Left renal cortex interstitium (tissue), 4 donors: ENCODE results near the gene CAST. TPM values are rescaled to one million over a fixed set of nuclear protein-coding genes. Genes with fewer than 3 reads are reported as not detected.
"Not testable (repeated sequence)": the region's sequence is repeated elsewhere in the genome, so short reads cannot be mapped to it uniquely, and the experiment has no call there.

Experiments
- DNase-seq, 4 donors: peaks; one replicate each; pipeline ENCODE4 v3.0.0-alpha.2; 2013; ENCODE audit warnings: low read depth in 4 of 4, low spot score in 2 of 4, missing footprints in 1 of 4
- polyA plus RNA-seq, 4 donors: library from polyadenylated mRNA; unstranded; fragments of 120-200 nt; gene quantifications; one replicate each; pipeline ENCODE4 v1.2.1, GENCODE V29; 2013; ENCODE audit not compliant: insufficient read length in 4 of 4

Gene CAST, protein sequence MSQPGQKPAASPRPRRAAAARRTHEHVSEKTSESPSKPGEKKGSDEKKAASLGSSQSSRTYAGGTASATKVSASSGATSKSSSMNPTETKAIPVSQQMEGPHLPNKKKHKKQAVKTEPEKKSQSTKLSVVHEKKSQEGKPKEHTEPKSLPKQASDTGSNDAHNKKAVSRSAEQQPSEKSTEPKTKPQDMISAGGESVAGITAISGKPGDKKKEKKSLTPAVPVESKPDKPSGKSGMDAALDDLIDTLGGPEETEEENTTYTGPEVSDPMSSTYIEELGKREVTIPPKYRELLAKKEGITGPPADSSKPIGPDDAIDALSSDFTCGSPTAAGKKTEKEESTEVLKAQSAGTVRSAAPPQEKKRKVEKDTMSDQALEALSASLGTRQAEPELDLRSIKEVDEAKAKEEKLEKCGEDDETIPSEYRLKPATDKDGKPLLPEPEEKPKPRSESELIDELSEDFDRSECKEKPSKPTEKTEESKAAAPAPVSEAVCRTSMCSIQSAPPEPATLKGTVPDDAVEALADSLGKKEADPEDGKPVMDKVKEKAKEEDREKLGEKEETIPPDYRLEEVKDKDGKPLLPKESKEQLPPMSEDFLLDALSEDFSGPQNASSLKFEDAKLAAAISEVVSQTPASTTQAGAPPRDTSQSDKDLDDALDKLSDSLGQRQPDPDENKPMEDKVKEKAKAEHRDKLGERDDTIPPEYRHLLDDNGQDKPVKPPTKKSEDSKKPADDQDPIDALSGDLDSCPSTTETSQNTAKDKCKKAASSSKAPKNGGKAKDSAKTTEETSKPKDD
- polyA plus RNA-seq: 100 to 1,000 TPM; 137 to 166 (median 145) TPM

DNA sequence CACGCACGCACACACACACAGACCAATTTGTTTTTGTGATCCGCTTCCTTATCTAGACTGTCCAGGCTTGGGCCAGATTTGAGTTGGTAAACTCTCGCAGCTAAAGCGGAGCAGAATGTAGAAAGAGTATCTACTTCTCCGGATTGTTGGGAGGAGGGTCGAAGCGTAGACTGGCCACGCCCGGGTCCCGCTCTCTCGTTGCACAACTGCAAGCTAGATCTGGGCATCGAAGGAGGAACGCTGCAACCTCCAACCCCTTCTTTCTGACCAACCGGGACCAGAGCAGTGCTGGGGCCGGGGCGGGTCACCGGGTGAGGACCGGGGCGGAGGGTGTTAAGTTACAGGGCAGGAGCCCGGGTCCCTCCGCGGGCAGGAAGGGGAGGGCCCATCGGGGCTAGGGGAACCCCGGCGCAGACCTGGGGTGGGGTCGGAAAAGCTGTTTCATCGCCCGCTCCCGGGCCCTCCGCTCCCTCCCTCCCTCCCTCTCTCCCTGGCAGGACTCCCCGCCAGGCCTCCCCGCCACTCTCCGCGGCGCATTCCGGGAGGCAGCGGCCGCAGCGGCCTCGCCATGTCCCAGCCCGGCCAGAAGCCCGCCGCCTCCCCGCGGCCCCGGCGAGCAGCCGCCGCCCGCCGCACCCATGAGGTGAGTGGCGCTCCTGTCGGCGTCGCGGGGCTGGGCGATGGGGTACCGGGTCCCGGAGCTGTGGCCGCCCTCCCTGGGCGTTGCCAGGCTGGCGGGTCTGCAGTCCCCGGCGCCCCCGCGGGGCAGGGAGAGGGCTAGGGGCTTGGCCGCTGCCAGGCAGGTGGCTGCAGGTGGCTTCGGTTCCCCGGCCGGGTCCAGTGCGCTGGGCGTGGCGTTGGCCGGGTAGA, at the start of gene CAST:
Gene CAST (plus strand): TSS at position 522 of the 870 bp plus-strand sequence. CDS start 47 bp downstream, at position 569.
- peak in 2 of 4 donors; percentile 55 to 63 for DNase-seq

DNA sequence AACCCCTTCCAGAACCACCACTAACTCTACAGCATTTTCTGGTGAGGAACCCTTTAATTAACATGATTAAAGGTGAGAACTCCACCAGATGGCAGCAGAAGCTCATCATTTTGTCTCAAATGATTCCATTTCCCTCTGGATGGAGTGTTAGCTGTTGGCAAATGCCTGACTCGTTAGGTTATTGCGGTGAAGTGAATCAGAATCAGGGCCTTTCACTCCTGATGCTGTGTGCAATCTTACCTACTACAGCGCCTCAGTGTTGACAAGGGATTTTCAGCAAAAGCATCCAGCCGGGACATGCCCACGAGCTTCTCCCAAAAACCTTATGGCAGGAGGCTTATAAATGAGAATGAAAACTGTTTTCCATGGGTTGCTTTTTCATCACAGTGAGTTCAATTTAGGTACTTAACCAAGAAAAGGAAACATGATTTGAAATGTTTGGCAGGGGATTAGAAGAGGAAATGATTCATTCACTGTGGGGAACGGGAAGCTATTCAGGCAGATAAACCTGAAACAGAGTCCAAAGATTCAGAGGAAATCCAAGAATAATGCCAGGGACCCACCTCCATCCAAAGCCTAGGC, 48.0 kb upstream of the CAST start:
- peak in 2 of 4 donors; percentile 29 to 55 for DNase-seq

DNA sequence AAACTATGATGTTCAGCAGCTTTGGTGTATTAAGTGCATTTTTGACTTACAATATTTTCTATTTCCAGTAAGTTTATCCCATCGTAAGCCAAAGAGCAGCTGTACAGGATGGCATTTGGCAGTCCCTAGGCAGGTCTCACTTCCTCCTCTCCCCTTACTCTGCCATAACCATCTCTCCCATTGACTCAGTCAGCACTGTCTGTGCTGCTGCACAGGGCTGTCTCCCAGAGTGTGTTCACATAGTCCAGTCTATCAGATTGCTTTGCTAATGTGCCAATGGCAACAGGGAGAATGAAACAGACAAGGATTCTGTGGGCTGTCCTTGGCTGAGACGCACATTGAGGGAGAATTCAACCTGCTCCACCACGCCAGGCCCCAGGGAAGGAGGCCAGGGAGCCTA, 47.0 kb upstream of the CAST start:
- DNase-seq: no peak

DNA sequence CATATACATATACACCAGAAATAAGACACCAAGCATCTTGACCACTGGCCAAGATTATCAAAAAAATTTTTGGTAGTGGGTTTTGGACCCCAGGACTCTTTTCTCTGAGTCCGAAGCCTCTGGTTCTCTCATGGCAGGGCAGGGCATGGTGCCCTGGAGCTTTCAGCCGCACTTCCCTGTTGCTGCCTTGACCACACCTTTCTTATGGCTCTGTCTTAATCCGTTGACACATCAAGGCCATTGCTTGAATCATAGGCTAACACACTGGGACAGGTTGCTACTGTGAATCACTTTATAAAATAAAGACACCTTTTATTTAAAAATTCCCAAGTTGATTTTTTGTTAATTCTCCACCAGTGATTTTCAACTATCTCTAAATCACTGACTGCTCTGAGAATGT, 45.4 kb upstream of the CAST start:
- no peak for DNase-seq

DNA sequence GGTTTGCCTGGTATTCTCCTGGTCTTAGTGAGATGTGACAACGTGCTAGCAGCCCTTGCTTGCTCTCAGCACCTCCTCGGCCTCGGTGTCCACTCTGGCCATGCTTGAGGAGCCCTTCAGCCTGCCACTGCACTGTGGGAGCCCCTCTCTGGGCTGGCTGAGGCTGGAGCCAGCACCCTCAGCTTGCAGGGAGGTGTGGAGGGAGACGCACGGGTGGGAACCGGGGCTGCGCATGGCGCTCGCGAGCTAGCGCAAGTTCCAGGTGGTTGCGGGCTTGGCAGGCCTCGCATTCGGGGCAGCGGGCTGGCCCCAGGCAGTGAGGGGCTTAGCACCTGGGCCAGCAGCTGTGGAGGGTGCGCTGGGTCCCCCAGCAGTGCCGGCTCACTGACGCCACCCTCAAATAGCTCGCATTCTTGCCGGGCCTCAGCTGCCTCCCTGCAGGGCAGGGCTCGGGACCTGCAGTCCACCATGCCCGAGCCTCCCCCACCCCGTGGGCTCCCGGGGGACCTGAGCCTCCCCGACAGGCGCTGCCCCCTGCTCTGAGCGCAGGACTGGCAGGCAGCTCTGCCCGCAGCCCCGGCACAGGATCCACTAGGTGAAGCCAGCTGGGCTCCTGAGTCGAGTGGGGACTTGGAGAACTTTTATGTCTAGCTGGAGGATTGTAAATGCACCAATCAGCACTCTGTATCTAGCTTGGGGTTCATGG, 43.7 kb upstream of the CAST start:
- DNase-seq: not testable (repeated sequence)

DNA sequence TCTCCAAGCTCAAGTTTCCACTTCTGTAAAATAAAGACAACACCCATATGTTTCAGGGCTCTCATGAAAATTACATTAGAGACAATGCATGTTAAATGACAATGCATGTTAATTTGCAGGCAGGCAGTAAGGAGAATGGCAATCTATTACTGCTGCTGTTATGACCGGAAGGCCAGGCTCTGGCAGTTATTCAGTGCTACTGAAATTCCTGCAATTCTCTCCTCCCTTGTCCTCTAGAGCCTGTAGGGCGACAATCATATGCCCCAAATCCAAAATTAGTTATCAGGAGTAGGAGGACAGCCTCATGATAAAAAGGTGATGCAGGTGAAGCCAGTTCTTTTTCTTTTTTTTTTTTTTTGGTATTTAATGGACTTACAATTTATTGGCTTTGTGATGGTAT, 42.2 kb upstream of the CAST start:
- DNase-seq: no peak

DNA sequence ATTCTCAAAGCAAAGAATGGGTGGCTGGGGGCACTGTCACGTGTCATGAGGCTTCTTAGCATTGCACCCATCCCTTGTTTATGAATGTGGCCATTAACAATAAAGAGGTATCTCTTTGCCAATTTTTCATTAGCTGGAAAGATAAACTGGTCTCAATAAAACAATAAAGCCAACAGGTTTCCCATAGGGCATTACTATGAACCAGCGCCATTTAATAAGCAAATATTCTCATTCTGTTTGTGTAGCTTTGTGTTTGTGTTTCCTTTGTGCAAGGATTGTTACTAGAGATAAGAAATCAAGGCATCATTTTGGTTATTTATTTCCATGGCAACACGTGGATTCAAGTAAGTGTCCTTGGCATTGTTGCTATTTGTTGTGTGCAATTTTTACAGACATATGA, 37.6 kb upstream of the CAST start:
- no peak for DNase-seq

DNA sequence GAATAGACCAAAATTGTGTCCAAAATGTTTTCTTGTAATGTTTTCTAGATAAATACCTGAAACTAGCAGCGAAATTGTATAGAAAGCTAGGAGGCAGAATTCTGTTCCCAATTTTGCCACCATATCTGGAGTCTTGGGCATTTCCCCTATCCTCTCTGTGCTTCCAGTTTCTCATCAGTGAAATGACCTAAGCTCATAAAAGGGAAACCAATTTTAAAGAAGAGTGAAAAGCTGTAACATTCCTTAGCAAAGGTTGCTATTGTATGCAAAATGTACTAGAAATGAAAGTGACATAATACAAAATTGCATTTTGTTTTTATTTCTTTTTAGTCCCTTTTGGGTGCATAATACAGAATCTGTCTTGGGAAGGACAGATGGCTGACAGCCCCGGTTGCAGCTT, 36.8 kb upstream of the CAST start:
- no peak for DNase-seq

DNA sequence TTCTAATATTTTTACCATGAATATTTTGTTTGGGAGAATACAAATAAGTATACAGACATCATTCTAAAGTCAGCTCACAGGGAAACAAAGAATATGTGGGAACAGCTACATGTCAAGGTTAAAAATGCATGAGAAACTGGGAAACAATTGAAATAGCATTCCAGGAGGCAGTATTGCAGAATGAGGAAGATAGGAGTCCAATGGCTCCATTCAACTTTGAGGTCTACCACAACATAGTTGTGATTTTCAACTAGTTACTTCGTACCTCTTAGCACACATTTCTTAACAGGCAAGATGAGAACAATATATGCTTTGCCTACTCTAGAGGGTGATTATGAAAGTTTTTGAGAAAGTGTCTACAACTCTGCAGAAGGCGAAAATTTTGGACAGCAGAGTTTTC, 35.2 kb upstream of the CAST start:
- no peak for DNase-seq

DNA sequence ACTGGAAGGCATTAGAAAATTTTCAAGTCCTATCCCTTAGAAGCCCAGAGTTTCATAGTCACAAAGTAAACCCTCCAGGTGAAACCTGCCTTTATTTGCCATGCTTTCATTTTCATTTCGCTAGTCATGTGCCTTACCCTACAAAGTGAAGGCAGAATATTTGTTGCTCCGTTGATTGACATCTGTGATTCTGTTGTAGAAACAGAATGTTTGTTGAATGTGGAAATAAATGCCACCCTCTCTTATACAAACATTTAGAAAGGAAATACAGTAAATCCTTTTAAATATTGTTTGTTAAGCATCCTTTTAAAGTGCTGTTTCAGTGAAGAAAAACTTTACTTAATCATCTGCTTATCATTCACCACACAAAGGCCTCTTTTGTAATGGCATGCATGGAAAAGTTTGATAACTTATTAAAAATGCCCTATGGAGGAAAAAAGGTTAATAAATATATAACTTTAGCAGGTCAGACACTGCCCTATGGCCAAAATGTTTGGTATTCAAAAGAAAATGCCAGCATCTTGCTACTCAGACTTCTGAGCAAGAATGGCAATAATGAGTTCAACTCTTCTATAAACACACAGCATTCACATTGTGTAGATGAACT, 34.3 kb upstream of the CAST start:
- DNase-seq: no peak

DNA sequence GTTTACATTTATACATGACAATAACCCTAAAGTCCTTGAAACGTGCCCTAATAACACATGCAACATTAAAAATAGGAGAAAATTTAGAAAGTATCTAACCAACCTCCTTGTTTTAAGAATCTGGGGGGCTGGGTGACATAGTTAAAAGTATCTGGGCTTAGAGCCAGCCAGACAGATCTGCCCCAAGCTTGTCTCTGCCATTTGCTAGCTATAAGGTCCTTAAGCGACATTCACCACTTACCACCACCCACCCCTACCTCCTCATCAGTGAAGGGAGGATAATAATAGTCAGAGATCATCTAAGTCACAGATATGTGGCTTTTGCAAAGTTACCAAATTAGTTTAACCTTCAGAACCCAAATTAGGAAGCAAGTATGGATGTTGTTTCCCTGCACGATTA, 33.8 kb upstream of the CAST start:
- no peak for DNase-seq

DNA sequence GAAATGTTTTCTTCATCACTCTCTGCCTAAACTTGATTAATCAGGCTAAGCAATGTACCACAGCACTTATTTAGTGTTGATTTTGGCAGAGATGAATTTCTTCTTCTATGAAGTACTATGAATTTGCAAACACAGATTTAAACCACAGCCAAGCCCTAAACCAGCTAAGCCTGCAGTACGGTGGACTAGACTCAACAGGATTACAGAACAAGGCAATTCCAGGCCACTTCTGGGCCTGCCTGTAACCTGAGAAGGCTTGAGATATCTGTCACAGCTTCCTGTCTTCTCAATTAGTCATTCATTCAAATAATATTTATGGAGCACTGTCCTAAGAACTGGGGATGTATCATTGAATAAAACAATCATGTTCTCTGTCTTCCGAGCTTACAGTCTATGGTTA, 32.4 kb upstream of the CAST start:
- no peak for DNase-seq

DNA sequence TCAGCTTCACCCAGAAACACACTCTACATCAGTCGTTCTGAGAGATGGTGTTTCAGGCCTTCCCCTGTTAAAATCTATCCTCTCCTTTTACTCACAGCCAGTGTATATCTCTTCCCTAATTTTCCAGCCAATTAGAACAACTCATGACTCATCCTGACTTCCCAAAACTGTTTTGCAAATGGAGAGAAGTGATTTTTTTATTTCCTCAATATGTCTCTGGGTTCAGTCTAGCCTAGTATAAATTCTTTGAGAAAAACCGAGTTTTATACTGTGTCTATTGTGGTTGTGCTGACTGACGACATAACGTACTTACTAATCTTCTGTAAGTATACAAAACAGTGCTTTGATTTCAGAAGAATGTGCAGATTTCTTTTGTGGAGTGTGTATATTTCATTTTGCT, 28.4 kb upstream of the CAST start:
- no peak for DNase-seq

DNA sequence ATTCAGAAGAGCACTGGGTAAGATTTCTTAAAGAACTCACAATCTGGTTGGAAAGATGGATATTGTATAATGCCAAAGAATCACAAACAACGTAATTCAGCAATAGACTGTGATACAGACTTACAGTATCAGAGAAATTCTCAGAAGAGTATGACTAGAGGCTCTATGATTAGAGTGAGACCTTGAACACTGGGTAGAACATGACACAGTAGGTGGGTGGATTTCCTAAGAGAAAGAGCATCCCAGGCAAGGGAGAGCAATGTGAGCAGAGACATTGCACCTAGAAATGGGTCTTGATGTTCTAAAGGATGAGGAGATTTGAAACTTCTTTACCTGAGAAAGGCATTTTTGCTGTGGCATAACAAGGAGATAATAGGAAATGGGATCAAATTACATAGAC, 27.3 kb upstream of the CAST start:
- no peak for DNase-seq

DNA sequence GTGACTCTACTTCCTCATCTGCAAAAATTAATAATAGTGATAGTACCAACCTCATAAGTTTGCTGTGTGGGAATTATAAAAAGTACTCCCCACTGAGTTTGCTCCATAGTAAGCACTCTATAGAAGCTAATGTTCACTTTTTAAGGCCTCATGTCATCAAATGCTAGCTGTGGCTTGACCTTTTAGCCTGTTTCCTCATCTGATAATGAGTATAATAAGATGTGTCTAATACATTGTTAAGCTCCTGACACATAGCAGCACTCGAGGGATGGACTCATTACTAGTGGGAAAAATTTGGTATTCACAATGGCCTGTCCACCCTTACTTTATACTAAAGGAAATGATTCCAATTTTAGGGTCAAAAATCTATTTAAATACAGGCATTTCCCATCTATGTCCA, 26.1 kb upstream of the CAST start:
- no peak for DNase-seq

DNA sequence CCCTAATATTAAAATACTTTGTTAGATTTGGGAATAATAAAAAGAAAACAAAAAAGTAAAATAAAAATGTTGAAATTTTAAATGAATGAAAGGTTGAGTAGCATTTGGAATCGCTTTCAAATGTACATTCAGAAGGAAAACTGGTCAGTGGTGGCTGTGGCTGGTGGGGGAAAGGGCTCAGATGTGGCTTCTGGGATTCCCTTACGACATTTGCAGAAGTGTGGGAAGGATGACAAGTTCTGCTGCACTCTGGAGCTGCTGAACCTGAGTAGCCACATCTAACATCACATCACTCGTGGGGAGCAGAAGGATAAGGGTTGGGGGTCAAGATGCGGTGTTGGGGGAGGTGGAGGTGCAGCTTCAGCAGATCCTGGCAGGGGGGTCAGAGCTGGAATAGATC, 25.6 kb upstream of the CAST start:
- DNase-seq: no peak

DNA sequence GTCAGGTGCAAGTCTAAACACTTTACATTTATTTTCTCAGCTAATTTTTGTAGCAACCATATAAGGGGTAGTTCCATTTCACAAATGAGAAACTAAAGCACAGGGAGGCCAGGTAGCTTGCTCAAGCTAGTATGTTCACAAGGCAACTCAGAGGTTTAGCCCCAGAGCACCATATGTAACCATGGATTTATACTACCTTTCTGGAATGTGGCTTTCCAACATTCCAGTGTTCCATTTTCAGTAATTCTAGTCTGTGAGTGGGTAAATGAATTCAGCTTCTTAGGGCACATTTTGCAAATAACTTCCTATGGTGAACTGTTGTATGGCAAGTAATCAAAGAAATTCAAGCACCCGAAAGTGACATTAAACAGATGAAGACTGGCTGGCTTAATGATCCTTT, 25.0 kb upstream of the CAST start:
- peak in 1 of 4 donors; percentile 29 for DNase-seq

DNA sequence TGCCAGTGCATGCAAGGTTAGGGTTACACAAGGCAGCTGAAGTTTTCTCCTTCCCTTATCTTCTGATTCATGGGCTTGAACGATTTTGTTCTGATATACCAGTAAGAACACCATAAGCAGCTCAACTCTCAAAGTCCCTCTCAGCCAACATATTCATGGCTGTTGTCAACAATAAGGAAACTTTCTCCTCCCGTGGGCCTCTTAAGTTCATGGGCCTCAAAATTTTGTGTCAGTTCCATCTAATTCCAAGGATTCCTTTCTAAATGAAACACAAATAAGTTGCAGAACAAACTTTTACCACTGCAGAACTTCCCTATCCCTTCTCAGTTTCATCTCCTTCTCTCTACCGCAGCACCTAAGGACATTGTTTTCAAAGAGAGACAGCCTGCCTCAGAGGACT, 23.6 kb upstream of the CAST start:
- DNase-seq: no peak

DNA sequence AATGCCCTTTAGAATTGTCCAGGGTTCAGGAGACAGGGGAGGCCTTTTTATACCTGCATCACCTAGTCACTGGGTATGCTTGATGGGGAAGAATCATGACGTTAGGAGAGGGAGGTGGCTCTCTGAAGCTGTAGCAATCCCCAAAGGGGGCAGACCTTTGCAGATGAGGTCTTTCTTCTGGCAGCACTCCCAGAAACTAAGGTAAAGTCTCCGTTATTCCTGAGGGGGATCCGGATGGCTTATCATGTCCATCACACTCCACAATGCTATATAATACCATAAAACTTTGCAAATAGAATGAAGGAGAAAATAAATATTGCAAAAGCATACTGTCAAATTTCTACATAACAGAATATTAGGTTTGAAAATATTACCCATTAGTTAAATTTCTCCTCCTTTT, 21.5 kb upstream of the CAST start:
- no peak for DNase-seq
